ENCODE results near the gene FAM240B.

Gene FAM240B

GRCh38 chr9:38720083-38720745, at the start of gene FAM240B:
Gene FAM240B, minus strand, starts transcription at chr9:38720133. Its CDS starts 16,134 bp downstream, at chr9:38703999.
- no peak for DNase-seq (ENCODE audit: low spot score)

GRCh38 chr9:38768351-38768761, 48.4 kb upstream of the FAM240B start:
- no peak for DNase-seq (ENCODE audit: low spot score)

GRCh38 chr9:38765101-38765500, 45.2 kb upstream of the FAM240B start:
- no peak for DNase-seq (ENCODE audit: low spot score)

GRCh38 chr9:38761999-38762398, 42.1 kb upstream of the FAM240B start:
- DNase-seq (ENCODE audit: low spot score) = no peak

- DNase-seq (ENCODE audit: low spot score) = no peak
Observed at GRCh38 chr9:38761339-38761738, 41.4 kb upstream of the FAM240B start.

GRCh38 chr9:38756702-38757101, 36.8 kb upstream of the FAM240B start:
- DNase-seq (ENCODE audit: low spot score) = no peak

GRCh38 chr9:38747941-38748340, 28.0 kb upstream of the FAM240B start:
- no peak for DNase-seq (ENCODE audit: low spot score)

- no peak for DNase-seq (ENCODE audit: low spot score)
Observed at GRCh38 chr9:38747067-38747466, 27.1 kb upstream of the FAM240B start.

GRCh38 chr9:38746303-38746702, 26.4 kb upstream of the FAM240B start:
- no peak for DNase-seq (ENCODE audit: low spot score)

- no peak for DNase-seq (ENCODE audit: low spot score)
Observed at GRCh38 chr9:38744484-38744883, 24.6 kb upstream of the FAM240B start.

GRCh38 chr9:38737246-38737645, 17.3 kb upstream of the FAM240B start:
- no peak for DNase-seq (ENCODE audit: low spot score)

GRCh38 chr9:38734831-38735230, 14.9 kb upstream of the FAM240B start:
- DNase-seq (ENCODE audit: low spot score) = no peak

- DNase-seq (ENCODE audit: low spot score) = no peak
Observed at GRCh38 chr9:38733503-38733902, 13.6 kb upstream of the FAM240B start.

- no peak for DNase-seq (ENCODE audit: low spot score)
Observed at GRCh38 chr9:38732885-38733284, 13.0 kb upstream of the FAM240B start.

- no peak for DNase-seq (ENCODE audit: low spot score)
Observed at GRCh38 chr9:38727497-38728001, 7.6 kb upstream of the FAM240B start.

GRCh38 chr9:38724754-38725153, 4.8 kb upstream of the FAM240B start:
- no peak for DNase-seq (ENCODE audit: low spot score)

- no peak for DNase-seq (ENCODE audit: low spot score)
Observed at GRCh38 chr9:38718148-38718547, 1.8 kb downstream of the FAM240B start.

- no peak for DNase-seq (ENCODE audit: low spot score)
Observed at GRCh38 chr9:38715684-38716083, 4.2 kb downstream of the FAM240B start.

GRCh38 chr9:38713426-38713825, 6.5 kb downstream of the FAM240B start:
- DNase-seq (ENCODE audit: low spot score) = peak; percentile 30

GRCh38 chr9:38708759-38709158, 11.2 kb downstream of the FAM240B start:
- DNase-seq (ENCODE audit: low spot score) = no peak

- DNase-seq (ENCODE audit: low spot score) = no peak
Observed at GRCh38 chr9:38707885-38708637, 11.9 kb downstream of the FAM240B start.

GRCh38 chr9:38706493-38706892, 13.4 kb downstream of the FAM240B start:
- DNase-seq (ENCODE audit: low spot score) = no peak

- DNase-seq (ENCODE audit: low spot score) = no peak
Observed at GRCh38 chr9:38705917-38706316, 14.0 kb downstream of the FAM240B start.
